HG03571 (cell line): ENCODE data around the gene ATP8B1.

ENCODE experiments used
- ATAC-seq: cut with Tn5 transposase; IDR thresholded peaks from one replicate; pipeline ENCODE4 v1.9.1; 2021; ENCODE audit not compliant: unreplicated experiment

ATP8B1 gene

DNA sequence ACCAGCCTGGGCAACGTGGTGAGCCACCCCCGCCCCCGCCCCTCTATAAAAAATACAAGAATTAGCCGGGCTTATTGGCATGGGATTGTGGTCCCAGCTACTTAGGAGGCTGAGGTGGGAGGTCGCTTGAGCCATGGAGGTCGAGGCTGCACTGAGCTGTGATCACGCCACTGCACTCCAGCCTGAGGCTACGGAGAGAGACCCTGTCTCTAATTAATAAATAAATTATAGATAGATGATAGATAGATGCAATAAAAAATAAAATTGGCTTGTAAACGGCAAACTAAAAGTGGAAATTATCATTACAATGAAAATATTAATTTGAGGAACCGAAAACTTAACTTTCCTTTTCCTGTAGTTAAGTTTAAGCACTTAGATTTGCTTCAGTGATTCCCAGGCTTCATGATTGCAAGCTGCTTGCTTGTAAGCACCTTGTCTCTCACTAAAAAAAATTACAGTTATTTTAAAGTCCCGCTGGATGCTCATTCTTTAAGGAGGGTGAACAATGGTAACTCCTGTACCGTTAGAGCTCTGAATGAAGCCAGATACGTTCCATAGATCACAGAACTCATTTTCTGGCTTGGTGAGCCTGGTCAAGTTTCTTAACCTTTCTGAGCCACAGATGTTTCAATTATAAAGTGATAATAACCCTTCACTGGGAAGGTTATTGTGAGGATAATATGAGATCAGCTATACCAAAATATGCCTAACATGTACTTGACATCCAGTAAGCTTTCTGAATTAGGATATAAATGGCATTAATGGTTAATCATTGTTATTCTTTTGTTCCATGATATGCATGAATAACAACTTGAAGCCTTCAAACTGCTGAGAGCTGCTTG is 172.1 kb downstream of the ATP8B1 start:
- ATAC-seq: peak; percentile 47

DNA sequence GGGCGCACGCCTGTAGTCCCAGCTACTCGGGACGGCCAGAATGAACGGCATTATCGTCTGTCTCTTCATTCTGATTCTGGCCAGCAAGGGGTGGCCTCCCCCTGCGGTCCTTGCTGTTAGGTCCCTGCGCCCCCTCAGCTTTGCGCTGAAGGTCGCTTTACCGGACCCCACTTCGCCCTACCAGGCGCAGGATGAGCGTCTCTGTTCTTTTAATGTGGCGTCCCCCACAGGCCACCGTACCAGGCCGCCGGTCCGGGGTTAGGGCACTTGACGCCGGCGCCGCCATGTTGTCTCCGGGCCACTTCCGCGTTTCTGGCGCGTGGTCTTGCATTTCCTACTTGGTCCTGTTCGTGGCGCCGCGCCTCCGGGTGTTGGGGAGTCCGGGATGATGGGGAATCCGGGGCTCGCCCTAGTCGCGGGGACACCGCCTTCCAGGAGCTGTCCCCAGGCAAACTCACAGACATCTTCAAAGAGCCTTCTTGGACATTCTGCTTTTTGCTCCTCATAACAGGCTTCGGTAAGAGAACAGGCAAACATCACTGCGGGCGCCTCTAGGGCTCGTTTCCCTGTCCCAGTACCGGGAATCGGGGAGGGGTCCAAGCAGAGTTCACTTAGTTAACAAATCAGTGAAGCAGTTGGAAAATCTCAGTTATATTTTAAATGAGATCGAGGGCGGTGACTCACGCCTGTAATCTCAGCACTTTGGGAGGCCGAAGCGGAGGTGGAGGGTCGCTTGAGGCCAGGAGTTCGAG is 172.9 kb downstream of the ATP8B1 start:
- ATAC-seq: peak; percentile 80

- ATAC-seq: no peak
These were observed 173.7 kb downstream of the ATP8B1 start for GRCh38 chr18:57629422-57629821.

DNA sequence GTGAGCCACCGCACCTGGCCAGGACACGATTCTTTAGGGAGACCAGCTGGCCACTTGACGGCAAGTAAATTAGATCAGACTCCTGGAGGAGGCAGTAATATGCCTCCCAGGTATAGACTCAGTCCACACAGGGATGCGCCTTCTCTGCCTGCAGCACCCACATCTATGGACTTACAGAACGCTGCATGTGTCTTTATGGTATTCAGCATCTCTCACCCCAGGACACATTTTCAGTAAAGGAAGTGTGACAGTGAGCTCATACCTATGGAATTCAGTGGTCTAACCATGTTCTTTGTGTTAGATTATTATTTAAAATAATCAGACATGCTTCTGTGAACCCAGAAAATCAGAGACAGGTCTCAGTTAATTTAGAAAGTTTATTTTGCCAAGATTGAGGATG is 175.6 kb downstream of the ATP8B1 start:
- no peak for ATAC-seq

DNA sequence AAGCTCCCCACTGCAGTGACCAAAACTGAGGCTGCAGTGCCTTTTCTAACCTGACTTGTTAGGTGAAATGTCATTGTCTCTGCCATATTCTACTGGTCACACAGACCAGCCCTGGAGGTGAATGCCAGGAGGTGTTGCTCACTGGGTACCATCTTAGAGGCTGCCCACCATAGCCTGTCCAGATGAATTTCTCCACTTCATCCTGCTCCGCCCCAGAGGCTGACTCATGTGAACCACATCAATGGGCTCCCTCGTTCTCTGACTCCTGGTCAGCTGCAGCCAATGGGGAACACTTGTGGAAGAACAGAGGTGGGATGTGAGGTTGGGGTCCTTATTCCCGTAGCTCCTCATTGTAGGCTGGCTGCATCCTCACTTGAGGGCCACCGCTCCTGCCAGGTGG is 178.1 kb downstream of the ATP8B1 start:
- ATAC-seq: no peak

GRCh38 chr18:57621246-57621604 is 181.9 kb downstream of the ATP8B1 start:
- ATAC-seq: peak; percentile 3

DNA sequence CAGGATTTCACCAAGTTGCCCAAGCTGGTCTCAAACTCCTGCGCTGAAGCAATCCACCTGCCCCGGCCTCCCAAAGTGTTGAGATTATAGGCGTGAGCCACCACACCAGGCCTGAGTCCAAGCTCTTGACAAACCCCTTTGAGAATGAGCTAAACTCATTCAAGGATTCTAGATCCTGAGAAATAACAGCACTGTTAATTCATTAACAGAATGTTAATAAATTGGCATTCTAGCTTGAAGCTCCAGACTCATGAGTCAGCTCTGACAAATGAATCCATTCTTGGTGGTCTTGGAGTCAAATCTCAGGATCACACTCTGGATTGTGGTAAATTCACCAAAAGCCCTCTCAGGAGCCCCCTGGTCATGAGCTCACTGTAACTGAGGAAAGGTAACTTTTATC is 183.2 kb downstream of the ATP8B1 start:
- no peak for ATAC-seq

DNA sequence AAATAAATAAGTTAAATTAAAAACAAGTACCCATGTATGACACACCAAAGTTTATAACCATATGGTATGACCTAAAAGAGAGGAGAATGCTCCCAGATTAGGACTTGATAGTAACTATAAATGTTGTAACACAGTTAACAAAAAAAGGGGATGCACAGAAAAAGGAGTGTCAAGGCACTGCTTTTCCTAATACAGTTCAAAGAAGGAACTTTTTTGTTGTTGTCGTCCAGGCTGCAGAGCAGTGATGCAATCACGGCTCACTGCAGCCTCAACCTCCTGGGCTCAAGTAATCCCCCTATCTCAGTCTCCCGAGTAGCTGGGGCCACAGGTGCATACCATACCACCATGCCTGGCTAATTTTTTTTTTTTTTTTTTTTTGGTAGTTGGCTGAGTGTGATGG is 184.2 kb downstream of the ATP8B1 start:
- ATAC-seq: no peak

DNA sequence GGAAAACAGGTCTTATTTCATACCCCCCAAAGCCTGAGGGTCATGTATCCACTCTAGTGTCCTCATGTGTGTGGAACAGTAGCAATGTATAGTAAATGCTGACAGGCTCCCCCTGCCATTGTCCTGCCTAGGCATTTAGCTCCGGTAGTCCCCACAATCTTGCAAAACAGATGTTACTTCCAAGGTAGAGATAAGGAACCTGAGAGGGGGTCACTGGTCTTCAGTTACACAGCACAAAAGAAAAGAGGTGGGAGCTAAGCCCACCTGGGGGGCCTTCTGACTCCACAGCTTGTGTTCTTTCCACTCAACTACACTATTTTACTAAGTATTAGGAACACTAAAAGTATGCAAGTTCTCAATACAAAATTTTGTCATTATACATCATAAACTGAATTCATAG is 199.2 kb downstream of the ATP8B1 start:
- ATAC-seq: no peak
